Liver (tissue), 3 donors: ENCODE results near the gene ST8SIA6.

Experiments used
- CTCF ChIP-seq: fragments of 150-350 bp; IDR thresholded peaks from 2 replicates; pipeline ENCODE4 v1.5.1; 2017; ENCODE audit warnings: improper control_type of control experiment, low read depth, low read length; ENCODE audit not compliant: missing input control
- EGR1 ChIP-seq, 2 donors: IDR thresholded peaks; 2 replicates each; pipeline ENCODE4 v1.6.1; 2016 to 2018; ENCODE audit warnings: antibody characterized with exemption in 2 of 2, low read depth in 2 of 2
- RAD21 ChIP-seq, 2 donors: IDR thresholded peaks; 2 replicates each; pipeline ENCODE4 v1.6.1; 2016; ENCODE audit warnings: antibody characterized with exemption in 2 of 2, mild to moderate bottlenecking in 2 of 2
- TF ChIP-seq, protein P1 (sequence below): IDR thresholded peaks from 2 replicates; pipeline ENCODE4 v1.6.1; 2016; ENCODE audit warnings: antibody characterized with exemption
- TF ChIP-seq, protein P2 (sequence below): IDR thresholded peaks from 2 replicates; pipeline ENCODE4 v1.6.1; 2016; ENCODE audit warnings: antibody characterized with exemption, mild to moderate bottlenecking
- donor health status: healthy.
- donor health status: healthy.

DNA sequence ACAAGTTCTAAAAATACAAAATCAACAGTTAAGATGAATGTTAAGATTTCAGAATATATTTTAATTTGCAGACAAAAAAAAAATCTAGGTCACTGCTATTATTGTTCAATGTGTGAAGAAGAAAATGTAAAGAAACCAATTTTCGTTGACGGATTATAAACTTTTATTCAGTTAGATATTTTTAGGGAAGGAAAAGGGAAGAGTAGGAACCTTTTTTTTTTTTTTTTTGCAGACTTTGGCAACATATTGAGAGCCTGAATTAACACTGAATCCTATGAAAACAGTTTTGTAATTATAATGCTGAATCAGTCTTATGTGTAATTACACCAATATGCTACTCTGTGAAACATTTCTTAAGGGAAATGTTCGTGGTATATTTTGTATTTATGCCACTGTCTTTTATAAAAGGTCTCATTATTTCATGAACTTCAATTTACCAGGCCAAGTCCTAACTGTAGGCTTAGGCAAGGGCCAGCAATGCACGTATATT is 106.3 kb downstream of the ST8SIA6 start:
- TF ChIP-seq EGR1 (IDR thresholded peaks at IDR 0.05; ENCODE audit: low read depth in 2 of 2) (no peak), CTCF (no peak), RAD21 (IDR thresholded peaks at IDR 0.05) (no peak)
- TF ChIP-seq, protein P1, sequence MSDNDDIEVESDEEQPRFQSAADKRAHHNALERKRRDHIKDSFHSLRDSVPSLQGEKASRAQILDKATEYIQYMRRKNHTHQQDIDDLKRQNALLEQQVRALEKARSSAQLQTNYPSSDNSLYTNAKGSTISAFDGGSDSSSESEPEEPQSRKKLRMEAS = no peak
- TF ChIP-seq, protein P2, sequence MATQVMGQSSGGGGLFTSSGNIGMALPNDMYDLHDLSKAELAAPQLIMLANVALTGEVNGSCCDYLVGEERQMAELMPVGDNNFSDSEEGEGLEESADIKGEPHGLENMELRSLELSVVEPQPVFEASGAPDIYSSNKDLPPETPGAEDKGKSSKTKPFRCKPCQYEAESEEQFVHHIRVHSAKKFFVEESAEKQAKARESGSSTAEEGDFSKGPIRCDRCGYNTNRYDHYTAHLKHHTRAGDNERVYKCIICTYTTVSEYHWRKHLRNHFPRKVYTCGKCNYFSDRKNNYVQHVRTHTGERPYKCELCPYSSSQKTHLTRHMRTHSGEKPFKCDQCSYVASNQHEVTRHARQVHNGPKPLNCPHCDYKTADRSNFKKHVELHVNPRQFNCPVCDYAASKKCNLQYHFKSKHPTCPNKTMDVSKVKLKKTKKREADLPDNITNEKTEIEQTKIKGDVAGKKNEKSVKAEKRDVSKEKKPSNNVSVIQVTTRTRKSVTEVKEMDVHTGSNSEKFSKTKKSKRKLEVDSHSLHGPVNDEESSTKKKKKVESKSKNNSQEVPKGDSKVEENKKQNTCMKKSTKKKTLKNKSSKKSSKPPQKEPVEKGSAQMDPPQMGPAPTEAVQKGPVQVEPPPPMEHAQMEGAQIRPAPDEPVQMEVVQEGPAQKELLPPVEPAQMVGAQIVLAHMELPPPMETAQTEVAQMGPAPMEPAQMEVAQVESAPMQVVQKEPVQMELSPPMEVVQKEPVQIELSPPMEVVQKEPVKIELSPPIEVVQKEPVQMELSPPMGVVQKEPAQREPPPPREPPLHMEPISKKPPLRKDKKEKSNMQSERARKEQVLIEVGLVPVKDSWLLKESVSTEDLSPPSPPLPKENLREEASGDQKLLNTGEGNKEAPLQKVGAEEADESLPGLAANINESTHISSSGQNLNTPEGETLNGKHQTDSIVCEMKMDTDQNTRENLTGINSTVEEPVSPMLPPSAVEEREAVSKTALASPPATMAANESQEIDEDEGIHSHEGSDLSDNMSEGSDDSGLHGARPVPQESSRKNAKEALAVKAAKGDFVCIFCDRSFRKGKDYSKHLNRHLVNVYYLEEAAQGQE = no peak
